NB4 (cell line): ENCODE measurements around the gene CDH2.
A peak's percentile ranks its signal among the peaks of the same experiment; 100 is the strongest.

ENCODE experiments used
- DNase-seq: peaks from one replicate; pipeline ENCODE4 v3.0.0; 2010; ENCODE audit warnings: low read depth
- H3K4me3 ChIP-seq: one replicate; pipeline ENCODE4 v1.5.1; 2011; ENCODE audit warnings: mild to moderate bottlenecking, low read depth, low read length, moderate library complexity
- CTCF ChIP-seq: IDR thresholded peaks from one replicate; pipeline ENCODE4 v1.5.1; 2012; ENCODE audit warnings: low read depth, low read length
- MAX ChIP-seq: IDR thresholded peaks from 2 replicates; pipeline ENCODE4 v1.6.1; 2011; ENCODE audit warnings: low read depth, low read length
- MYC ChIP-seq: IDR thresholded peaks from 2 replicates; pipeline ENCODE4 v1.6.1; 2011; ENCODE audit warnings: low read depth, low read length
- POLR2A ChIP-seq: IDR thresholded peaks from 2 replicates; pipeline ENCODE4 v1.6.1; 2011; ENCODE audit warnings: mild to moderate bottlenecking; ENCODE audit not compliant: insufficient read length; ENCODE audit errors: extremely low read depth

The CDH2 gene

GRCh38 chr18:28198620-28199019 lies 21.7 kb upstream of the CDH2 start:
- no peak for DNase-seq
- TF ChIP-seq CTCF (no peak), MYC (no peak), MAX (no peak), POLR2A (no peak)
- H3K4me3 ChIP-seq: no peak overlapping the region

GRCh38 chr18:28193177-28193778 lies 16.3 kb upstream of the CDH2 start:
- TF ChIP-seq MYC (no peak), MAX (no peak), POLR2A (no peak), CTCF (no peak)
- H3K4me3 ChIP-seq: no peak overlapping the region
- no peak for DNase-seq

- TF ChIP-seq CTCF: peak; percentile 54
- TF ChIP-seq POLR2A: no peak
- TF ChIP-seq MYC: no peak
- TF ChIP-seq MAX: no peak
- peak; percentile 55 for DNase-seq
- H3K4me3 ChIP-seq: no peak overlapping the region
Measured at GRCh38 chr18:28189400-28190239, 12.7 kb upstream of the CDH2 start.

- DNase-seq: no peak
- TF ChIP-seq POLR2A (no peak), MAX (no peak), MYC (no peak), CTCF (no peak)
- no peak overlapping the region for H3K4me3 ChIP-seq
Measured at GRCh38 chr18:28185121-28185520, 8.2 kb upstream of the CDH2 start.

GRCh38 chr18:28183418-28184078 lies 6.6 kb upstream of the CDH2 start:
- H3K4me3 ChIP-seq: no peak overlapping the region
- no peak for DNase-seq

More at GRCh38 chr18:28183418-28184078, 6.6 kb upstream of the CDH2 start:
- TF ChIP-seq CTCF (no peak), MYC (no peak), POLR2A (no peak), MAX (no peak)
